Measurements from ENCODE around the gene COMMD6. TPM values are rescaled to one million over a fixed set of nuclear protein-coding genes. Genes with fewer than 3 reads are reported as not detected.

COMMD6 gene
- total RNA-seq, 1 donor from 2014 or later, result 143 TPM

DNA sequence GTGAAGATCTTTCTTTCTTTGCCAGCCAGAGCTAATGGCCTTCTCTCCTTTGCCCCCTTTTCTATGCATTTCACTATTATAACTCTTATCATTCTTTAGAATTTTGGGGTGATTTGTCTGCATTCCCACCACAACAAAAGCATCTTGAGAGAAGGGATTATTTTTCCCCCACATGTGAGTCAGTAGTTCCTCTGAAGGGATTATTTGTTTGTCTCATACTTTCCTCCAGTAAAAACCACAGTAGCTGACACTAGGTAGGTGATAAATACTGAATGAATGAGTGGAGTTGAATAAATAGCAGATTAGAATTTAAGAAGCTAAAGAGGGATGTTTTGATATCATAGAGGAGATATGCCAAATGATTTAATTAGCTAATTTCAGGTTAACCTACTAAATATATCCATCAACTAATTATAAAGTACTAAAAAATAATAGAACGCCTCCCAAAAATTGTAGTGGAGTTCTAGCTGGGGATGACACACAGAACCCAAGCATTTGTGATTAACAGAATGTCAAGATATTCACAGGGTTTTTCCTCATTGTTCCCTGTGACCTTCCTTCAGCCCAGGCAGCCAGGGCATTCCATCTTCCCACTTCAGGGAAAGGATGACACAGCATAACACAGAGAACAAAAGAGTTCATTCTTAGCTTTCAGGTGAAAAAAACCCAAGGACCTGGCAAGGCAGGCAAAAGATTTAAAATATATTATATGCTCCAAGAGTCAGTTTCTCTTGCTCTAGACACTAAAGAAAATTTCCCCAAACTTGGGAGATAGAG lies 52.2 kb downstream of the COMMD6 start:
- TF ChIP-seq, protein P1, sequence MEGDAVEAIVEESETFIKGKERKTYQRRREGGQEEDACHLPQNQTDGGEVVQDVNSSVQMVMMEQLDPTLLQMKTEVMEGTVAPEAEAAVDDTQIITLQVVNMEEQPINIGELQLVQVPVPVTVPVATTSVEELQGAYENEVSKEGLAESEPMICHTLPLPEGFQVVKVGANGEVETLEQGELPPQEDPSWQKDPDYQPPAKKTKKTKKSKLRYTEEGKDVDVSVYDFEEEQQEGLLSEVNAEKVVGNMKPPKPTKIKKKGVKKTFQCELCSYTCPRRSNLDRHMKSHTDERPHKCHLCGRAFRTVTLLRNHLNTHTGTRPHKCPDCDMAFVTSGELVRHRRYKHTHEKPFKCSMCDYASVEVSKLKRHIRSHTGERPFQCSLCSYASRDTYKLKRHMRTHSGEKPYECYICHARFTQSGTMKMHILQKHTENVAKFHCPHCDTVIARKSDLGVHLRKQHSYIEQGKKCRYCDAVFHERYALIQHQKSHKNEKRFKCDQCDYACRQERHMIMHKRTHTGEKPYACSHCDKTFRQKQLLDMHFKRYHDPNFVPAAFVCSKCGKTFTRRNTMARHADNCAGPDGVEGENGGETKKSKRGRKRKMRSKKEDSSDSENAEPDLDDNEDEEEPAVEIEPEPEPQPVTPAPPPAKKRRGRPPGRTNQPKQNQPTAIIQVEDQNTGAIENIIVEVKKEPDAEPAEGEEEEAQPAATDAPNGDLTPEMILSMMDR (conservative IDR thresholded peaks at IDR 0.05; ENCODE audit: low read depth, low read length), result no peak
- DNase-seq (ENCODE audit: low read depth), result no peak
- no peak overlapping the region for H3K4me3 ChIP-seq (ENCODE audit: low read depth, low read length)

- TF ChIP-seq, protein P1 (conservative IDR thresholded peaks at IDR 0.05; ENCODE audit: low read depth, low read length), result no peak
- H3K4me3 ChIP-seq (ENCODE audit: low read depth, low read length), result peak overlapping the region; percentile 77
- DNase-seq (ENCODE audit: low read depth), result no peak
Measured at GRCh38 chr13:75482820-75483079, 54.9 kb downstream of the COMMD6 start.

DNA sequence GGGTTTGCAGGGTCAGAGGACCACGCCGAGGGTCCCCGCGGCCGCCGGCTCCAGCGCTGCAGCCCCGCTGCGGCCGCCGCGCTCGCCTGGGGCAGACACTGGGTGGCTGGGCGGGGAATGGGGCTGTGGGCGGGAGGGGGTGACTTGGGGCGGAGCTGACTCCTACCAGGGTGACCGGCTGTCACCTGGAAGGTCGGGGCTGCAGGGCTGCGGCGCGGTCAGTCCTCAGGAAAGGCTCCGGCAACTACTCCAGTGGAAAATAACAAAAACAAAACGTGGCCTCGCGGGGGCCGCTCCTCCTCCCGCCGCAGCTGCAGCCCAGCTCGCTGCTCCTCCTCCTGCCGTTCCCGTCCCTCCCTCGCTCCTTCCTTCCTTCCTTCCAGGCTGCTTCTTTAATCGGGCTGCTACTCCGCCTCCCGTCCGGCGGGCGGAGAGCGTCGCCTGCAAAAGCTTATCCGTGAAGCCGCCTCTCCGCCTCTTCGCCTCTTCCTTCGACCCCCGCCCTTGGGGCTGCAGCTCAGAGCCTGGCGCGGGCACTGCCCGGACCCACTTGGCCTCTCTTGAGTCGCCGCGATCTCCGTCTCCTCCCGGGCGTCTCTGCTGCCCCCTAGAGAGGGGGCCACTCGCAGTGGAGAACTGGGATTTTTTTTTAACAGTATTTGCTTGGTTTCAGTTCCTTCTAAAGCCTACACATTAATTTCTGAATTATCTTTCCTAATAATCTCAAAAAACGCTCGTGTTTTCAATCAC lies 55.4 kb downstream of the COMMD6 start, which contains the start of gene TBC1D4:
TSS of gene TBC1D4 (minus strand) at position 100 of the 750 bp plus-strand sequence. CDS start 402 bp downstream, outside the sequence.
- peak; percentile 52 for DNase-seq (ENCODE audit: low read depth)
- H3K4me3 ChIP-seq (ENCODE audit: low read depth, low read length), result peak within 1 kb of the TSS; percentile 77
- TF ChIP-seq, protein P1 (conservative IDR thresholded peaks at IDR 0.05; ENCODE audit: low read depth, low read length), result peak; percentile 88

DNA sequence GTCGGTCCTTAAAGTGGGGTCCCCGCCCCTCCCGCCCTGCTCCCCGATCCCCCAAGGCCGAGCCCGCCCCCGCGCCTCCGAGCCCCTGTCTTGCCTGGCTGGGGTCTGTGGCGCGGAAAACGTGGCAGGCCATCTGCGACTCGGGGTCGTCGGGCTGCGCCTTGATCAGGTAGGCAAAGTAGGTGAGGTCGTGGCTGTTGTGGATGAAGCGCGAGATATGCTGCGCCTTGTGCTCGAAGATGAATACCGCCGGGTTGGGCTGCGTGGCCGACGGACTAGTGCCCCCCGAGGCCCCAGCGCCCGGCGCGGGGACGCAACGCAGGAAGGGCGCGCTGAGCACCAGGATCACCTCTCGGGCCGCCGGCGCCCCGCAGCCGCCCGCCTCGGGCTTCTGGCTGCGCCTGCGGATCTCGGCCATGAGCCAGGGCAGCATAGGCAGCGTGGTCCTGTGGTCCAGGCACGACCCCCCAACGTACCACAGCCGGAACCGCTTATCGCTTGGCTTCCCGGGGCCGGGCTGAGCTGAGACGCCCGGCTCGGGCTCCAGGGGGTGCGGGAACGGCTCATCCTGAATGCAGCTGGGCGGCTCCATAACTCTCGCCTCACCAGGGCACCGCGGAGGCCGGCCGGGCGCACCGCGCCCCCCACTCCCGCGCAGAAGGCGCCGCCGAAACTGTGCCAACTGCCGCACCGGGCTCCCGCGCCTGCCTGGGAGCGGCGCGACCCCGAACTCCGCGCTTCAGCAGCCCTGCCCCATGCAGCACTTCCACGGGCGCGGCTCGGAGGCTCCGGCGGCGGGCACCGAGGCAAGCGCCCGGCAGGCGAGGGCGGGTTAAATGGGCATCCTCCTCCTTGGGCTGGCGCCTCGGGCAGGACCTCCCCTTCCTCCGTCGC lies 56.2 kb downstream of the COMMD6 start:
- no peak for DNase-seq (ENCODE audit: low read depth)
- peak overlapping the region; percentile 77 for H3K4me3 ChIP-seq (ENCODE audit: low read depth, low read length)
- TF ChIP-seq, protein P1 (conservative IDR thresholded peaks at IDR 0.05; ENCODE audit: low read depth, low read length), result no peak

- TF ChIP-seq, protein P1 (conservative IDR thresholded peaks at IDR 0.05; ENCODE audit: low read depth, low read length), result no peak
- peak overlapping the region; percentile 77 for H3K4me3 ChIP-seq (ENCODE audit: low read depth, low read length)
Measured at GRCh38 chr13:75480671-75481175, 56.9 kb downstream of the COMMD6 start.

GRCh38 chr13:75479102-75479740 lies 58.4 kb downstream of the COMMD6 start:
- TF ChIP-seq, protein P1 (conservative IDR thresholded peaks at IDR 0.05; ENCODE audit: low read depth, low read length), result no peak
- DNase-seq (ENCODE audit: low read depth), result no peak
- no peak overlapping the region for H3K4me3 ChIP-seq (ENCODE audit: low read depth, low read length)

More at GRCh38 chr13:75480671-75481175, 56.9 kb downstream of the COMMD6 start:
- no peak for DNase-seq (ENCODE audit: low read depth)
